Breast epithelium (tissue), 4 donors: ENCODE data around the gene SLC31A1. TPM values are rescaled to one million over a fixed set of nuclear protein-coding genes. Genes with fewer than 3 reads are reported as not detected.

Source experiments
- DNase-seq, 2 donors: peaks; one replicate each; pipeline ENCODE4 v3.0.0-alpha.2; 2019; ENCODE audit warnings: low spot score in 2 of 2
- H3K27ac ChIP-seq, 2 donors: fragments of 200-600 bp; sonication (generic) in 1 of 2; one replicate each; pipeline ENCODE4 v1.5.1; 2016 to 2019; ENCODE audit warnings: mild to moderate bottlenecking in 1 of 2
- H3K27me3 ChIP-seq, 2 donors: fragments of 200-600 bp; sonication (generic) in 1 of 2; one replicate each; pipeline versions ENCODE4 v1.5.1 to v1.6.0; 2017 to 2019; ENCODE audit warnings: control low read depth in 1 of 2, mild to moderate bottlenecking in 1 of 2
- H3K36me3 ChIP-seq: fragments of 200-600 bp; one replicate; pipeline ENCODE4 v1.5.1; 2019
- H3K4me1 ChIP-seq, 2 donors: fragments of 200-600 bp; sonication (generic); one replicate each; pipeline ENCODE4 v1.5.1; 2016 to 2019; ENCODE audit warnings: control low read depth in 1 of 2
- H3K4me3 ChIP-seq, 3 donors: fragments of 200-600 bp; sonication (generic); 1 replicate in 2 of 3; 2 replicates in 1 of 3; pipeline ENCODE4 v1.5.1; 2016 to 2019; ENCODE audit warnings: mild to moderate bottlenecking in 3 of 3, moderate library complexity in 2 of 3
- H3K9me3 ChIP-seq, 2 donors: fragments of 200-600 bp; sonication (generic) in 1 of 2; one replicate each; pipeline ENCODE4 v1.5.1; 2016 to 2019; ENCODE audit warnings: control low read depth in 1 of 2
- POLR2A ChIP-seq: fragments of 450-650 bp; IDR thresholded peaks from one replicate; pipeline ENCODE4 v1.6.1; 2016; ENCODE audit warnings: antibody characterized with exemption, mild to moderate bottlenecking, moderate library complexity
- POLR2AphosphoS5 ChIP-seq, 3 donors: sonication (generic); formaldehyde crosslinking; IDR thresholded peaks; one replicate each; pipeline ENCODE4 v1.6.1; 2017; ENCODE audit warnings: antibody characterized with exemption in 3 of 3
- intact Hi-C: fragments of 100-400 bp; cut with DNase I; formaldehyde crosslinking; loops from one replicate; pipeline ENCODE4 v1.15.1; 2023; ENCODE audit warnings: low total_unique reads
- total RNA-seq, 3 donors: library from RNA; depleted of rRNA; stranded (reverse); fragments of >200 nt; gene quantifications; one replicate each; pipeline ENCODE4 v1.1.0, GENCODE V29; 2016
- TF ChIP-seq, protein P1 (sequence below), 3 donors: fragments of 450-650 bp; IDR thresholded peaks; one replicate each; pipeline ENCODE4 v1.5.1; 2016 to 2017; ENCODE audit warnings: antibody characterized with exemption in 3 of 3, mild to moderate bottlenecking in 3 of 3, moderate library complexity in 3 of 3

The SLC31A1 gene
- total RNA-seq, 3 donors from 2014 or later = 13.9 to 24.4 (median 18.7) TPM

DNA sequence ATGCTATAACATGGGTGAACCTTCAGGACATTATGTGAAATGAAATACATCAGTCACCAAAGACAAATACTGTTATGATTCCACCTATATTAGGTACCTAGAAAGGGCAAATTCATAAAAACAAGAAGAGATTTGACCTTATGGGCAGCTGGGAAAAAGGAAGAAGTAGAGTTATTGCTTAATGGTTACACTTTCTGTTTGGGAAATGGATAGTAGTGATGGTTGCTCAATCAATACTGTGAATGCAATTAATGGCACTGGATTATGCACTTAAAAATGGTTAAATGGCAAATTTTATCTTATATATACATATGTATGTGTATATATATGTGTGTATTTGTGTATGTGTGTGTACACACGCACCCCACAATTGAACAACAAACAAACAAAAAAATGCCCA lies 15.5 kb upstream of the SLC31A1 start:
- H3K4me1 ChIP-seq = no peaks in the 10 kb centered on the region
- no peaks in the 10 kb centered on the region for H3K27me3 ChIP-seq
- H3K27ac ChIP-seq = no peak overlapping the region
- no peak overlapping the region for H3K4me3 ChIP-seq
- no peak for DNase-seq
- intact Hi-C loops = no loop called here
- H3K9me3 ChIP-seq = no peaks in the 10 kb centered on the region
- no peaks in the 10 kb centered on the region for H3K36me3 ChIP-seq
- no peak for TF ChIP-seq POLR2A
- TF ChIP-seq, protein P1, sequence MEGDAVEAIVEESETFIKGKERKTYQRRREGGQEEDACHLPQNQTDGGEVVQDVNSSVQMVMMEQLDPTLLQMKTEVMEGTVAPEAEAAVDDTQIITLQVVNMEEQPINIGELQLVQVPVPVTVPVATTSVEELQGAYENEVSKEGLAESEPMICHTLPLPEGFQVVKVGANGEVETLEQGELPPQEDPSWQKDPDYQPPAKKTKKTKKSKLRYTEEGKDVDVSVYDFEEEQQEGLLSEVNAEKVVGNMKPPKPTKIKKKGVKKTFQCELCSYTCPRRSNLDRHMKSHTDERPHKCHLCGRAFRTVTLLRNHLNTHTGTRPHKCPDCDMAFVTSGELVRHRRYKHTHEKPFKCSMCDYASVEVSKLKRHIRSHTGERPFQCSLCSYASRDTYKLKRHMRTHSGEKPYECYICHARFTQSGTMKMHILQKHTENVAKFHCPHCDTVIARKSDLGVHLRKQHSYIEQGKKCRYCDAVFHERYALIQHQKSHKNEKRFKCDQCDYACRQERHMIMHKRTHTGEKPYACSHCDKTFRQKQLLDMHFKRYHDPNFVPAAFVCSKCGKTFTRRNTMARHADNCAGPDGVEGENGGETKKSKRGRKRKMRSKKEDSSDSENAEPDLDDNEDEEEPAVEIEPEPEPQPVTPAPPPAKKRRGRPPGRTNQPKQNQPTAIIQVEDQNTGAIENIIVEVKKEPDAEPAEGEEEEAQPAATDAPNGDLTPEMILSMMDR (IDR thresholded peaks at IDR 0.05) = no peak
- no peak for TF ChIP-seq POLR2AphosphoS5 (IDR thresholded peaks at IDR 0.05)

DNA sequence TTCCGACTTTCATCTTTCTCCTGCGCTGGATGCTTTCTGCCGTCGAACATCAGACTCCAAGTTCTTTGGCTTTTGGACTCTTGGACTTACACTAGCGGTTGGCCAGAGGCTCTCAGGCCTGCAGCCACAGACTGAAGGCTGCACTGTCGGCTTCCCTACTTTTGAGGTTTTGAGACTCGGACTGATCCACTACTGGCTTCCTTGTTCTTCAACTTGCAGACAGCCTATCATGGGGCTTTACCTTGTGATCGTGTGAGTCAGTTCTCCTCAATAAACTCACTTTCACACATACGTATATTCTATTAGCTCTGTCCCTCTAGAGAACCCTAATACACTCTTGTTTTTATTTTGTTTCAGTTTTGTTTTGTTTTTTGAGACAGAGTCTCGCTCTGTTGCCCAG lies 10.5 kb upstream of the SLC31A1 start:
- Histone ChIP-seq H3K36me3 (no peaks in the 10 kb centered on the region), H3K27ac (no peak overlapping the region)

DNA sequence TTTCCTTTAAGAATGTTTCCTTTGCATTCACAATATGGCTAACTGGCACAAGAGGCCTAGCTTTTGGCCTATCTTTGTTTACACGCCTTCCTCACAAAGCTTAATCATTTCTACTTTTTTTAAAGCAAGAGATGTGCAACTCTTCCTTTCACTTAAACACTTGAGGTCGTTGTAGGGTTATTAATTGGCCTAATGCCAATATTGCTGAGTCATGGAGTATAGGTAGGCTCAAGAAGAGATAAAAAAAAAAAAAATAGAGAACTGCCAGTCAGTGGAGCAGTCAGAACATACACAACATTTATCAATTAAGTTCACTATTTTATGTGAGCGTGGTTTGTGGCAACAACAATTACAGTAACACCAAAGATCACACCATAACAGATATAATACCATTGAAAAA lies 6.2 kb upstream of the SLC31A1 start:
- Histone ChIP-seq H3K36me3 (no peaks in the 10 kb centered on the region), H3K9me3 (no peaks in the 10 kb centered on the region), H3K4me3 (no peak overlapping the region), H3K27ac (no peak overlapping the region), H3K27me3 (no peaks in the 10 kb centered on the region), H3K4me1 (peaks cover 2 to 7% of the 10 kb centered on the region in 2 donors)
- intact Hi-C loops = no loop called here
- TF ChIP-seq POLR2AphosphoS5 (IDR thresholded peaks at IDR 0.05) = no peak
- TF ChIP-seq POLR2A = no peak
- no peak for DNase-seq

More for the DNA sequence above, 10.5 kb upstream of the SLC31A1 start:
- Histone ChIP-seq H3K4me1 (no peaks in the 10 kb centered on the region), H3K4me3 (no peak overlapping the region), H3K9me3 (no peaks in the 10 kb centered on the region), H3K27me3 (no peaks in the 10 kb centered on the region)
- no peak for TF ChIP-seq POLR2A
- TF ChIP-seq, protein P1 (IDR thresholded peaks at IDR 0.05) = no peak
- TF ChIP-seq POLR2AphosphoS5 (IDR thresholded peaks at IDR 0.05) = no peak
- DNase-seq = no peak
- intact Hi-C loops = no loop called here

DNA sequence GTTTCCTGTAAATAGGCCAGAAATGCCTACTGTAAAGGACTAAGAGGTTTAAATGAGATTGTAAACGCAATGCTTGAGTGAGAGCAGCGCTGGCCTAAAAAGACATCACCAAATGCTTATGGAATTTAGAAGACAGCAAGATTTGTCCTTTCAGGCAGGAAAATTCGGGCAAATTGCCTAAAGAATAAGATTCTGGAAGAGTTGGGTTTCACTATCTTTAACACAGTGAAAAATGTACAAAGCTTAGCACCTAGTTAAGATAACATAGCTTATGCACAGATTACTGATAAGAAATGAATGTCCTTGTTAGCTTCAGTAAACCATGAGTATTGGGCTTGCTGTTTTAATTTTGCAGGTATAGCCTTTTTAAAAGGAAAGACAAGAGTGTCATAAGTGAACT lies 4.9 kb upstream of the SLC31A1 start:
- peaks cover 6 to 11% of the 10 kb centered on the region in 2 donors for H3K4me1 ChIP-seq
- H3K27me3 ChIP-seq = no peaks in the 10 kb centered on the region
- DNase-seq = no peak
- H3K36me3 ChIP-seq = no peaks in the 10 kb centered on the region
- no peak overlapping the region for H3K4me3 ChIP-seq
- no peak overlapping the region for H3K27ac ChIP-seq
- intact Hi-C loops = no loop called here
- TF ChIP-seq POLR2A (no peak), POLR2AphosphoS5 (IDR thresholded peaks at IDR 0.05) (no peak)
- TF ChIP-seq, protein P1 (IDR thresholded peaks at IDR 0.05) = no peak
- H3K9me3 ChIP-seq = no peaks in the 10 kb centered on the region

DNA sequence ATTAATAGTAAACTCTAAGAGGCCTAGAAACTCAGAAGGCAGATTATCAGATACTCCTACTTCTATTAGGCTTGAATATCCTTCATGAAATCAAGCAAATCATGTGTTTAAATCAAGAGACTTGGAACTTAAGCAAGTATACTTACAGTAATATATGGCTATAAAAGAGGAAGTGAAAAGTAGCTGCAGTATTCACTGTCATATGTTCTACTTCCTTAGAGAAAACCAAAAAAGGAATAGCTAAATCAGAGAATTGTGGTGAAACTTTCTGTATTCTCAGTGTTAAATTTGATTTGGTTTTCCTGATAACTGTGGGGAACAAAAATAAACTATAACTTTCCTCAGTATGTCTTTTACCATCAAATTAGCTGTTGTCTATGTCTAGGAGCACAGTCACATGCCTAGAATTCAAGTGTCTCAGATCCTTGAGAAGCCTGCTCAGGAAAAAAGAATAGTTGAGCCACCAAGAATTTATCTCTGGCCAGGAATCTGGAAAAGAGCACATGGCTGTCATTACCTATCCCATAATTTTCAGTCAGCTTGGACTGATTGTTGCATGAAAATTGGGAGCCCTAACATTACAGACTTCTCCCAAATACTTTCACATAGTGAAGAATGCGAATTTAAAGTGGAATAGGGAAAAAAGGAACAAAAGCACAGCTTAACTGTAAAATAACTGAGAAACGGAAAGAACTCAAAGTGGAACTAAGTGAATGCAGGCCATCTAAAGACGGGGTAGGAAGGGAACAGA lies 2.0 kb upstream of the SLC31A1 start:
- Histone ChIP-seq H3K27me3 (no peaks in the 10 kb centered on the region), H3K27ac (no peak overlapping the region), H3K4me3 (peak overlapping the region in 2 of 3 donors; percentile 76 to 97), H3K36me3 (no peaks in the 10 kb centered on the region), H3K9me3 (no peaks in the 10 kb centered on the region), H3K4me1 (peaks cover 6 to 11% of the 10 kb centered on the region in 2 donors)
- intact Hi-C loops = no loop called here
- TF ChIP-seq, protein P1 (IDR thresholded peaks at IDR 0.05) = no peak
- TF ChIP-seq POLR2A (no peak), POLR2AphosphoS5 (IDR thresholded peaks at IDR 0.05) (no peak)
- no peak for DNase-seq
